Activated CD4-positive, alpha-beta memory T cell treated with anti-CD3 and anti-CD28 coated beads for 36 hours (primary cell): Measurements from ENCODE around the gene ATP4A. TPM values are rescaled to one million over a fixed set of nuclear protein-coding genes. Genes with fewer than 3 reads are reported as not detected.
A peak's percentile ranks its signal among the peaks of the same experiment; 100 is the strongest.

Experiments used
- CTCF ChIA-PET: fragments of 350-600 bp; sonication (Branson Sonifier 250); formaldehyde crosslinking; loops from one replicate; lab custom pipeline; 2021; ENCODE audit warnings: antibody characterized with exemption, inconsistent platforms; lab: Charles Lee
- POLR2A ChIA-PET: fragments of 350-600 bp; sonication (Branson Sonifier 250); formaldehyde crosslinking; loops from one replicate; lab custom pipeline; 2021; ENCODE audit warnings: antibody characterized with exemption; lab: Charles Lee
- DNase-seq: peaks from one replicate; pipeline ENCODE4 v3.0.0-alpha.2; 2020
- H3K27ac Mint-ChIP-seq: one replicate; pipeline ENCODE4 v1.8.0; 2021; ENCODE audit warnings: mixed read lengths
- H3K27me3 Mint-ChIP-seq: one replicate; pipeline ENCODE4 v1.8.0; 2021; ENCODE audit warnings: mixed read lengths
- H3K36me3 Mint-ChIP-seq: one replicate; pipeline ENCODE4 v1.8.0; 2021; ENCODE audit warnings: mixed read lengths
- H3K4me1 Mint-ChIP-seq: one replicate; pipeline ENCODE4 v1.8.0; 2021; ENCODE audit warnings: low read depth, mixed read lengths
- H3K4me3 Mint-ChIP-seq: one replicate; pipeline ENCODE4 v1.8.0; 2021; ENCODE audit warnings: mild to moderate bottlenecking, mixed read lengths
- H3K9me3 Mint-ChIP-seq: one replicate; pipeline ENCODE4 v1.8.0; 2021; ENCODE audit warnings: mixed read lengths
- intact Hi-C: fragments of 100-400 bp; cut with micrococcal nuclease; formaldehyde crosslinking; loops from one replicate; pipeline ENCODE4 v1.15.1; 2023
- total RNA-seq, 2 experiments: library from RNA; stranded (reverse); gene quantifications; one replicate each; pipeline ENCODE4 v1.2.3, GENCODE V29; 2021

Gene ATP4A
- total RNA-seq, 2 experiments from 2014 or later: not detected

DNA sequence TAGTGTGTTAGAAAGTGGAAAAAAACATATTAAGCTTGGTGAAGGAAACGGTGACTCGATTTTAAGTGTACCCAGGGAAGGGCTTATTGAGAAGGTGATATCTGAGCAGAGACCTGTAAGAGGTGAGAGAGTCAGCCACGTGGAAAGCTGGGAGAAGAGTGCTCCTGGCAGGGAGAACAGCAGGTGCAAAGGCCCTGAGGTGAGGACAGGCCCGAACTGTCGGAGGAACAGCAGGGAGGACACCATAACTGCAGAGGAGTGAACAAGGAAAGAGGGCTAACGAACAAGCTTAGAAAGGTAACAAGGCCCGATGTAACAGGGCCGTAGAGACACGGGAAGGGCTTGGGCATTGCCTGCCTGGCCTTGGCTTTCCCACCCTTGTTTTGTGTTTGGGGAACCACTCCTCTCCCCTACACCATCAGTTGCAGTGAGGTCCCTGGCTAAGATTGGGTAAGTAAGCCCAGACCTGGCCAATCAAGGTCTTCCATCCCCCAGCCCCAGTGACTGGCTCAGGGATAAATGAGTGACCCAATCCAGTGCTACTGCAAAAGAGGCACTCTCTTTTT is 7.3 kb downstream of the ATP4A start:
- CTCF ChIA-PET: interaction anchor here (1.1 to 5.2 kb wide), 4 partner anchors 7 to 61 kb away, joined by 3 to 31 read pairs (median 6); no protein-coding TSS in a partner anchor
- no peaks in the 10 kb centered on the region for H3K36me3 Mint-ChIP-seq
- POLR2A ChIA-PET: no interaction called here
- no peak overlapping the region for H3K4me3 Mint-ChIP-seq
- intact Hi-C loops: no loop called here
- peaks cover 9% of the 10 kb centered on the region for H3K4me1 Mint-ChIP-seq
- H3K9me3 Mint-ChIP-seq: no peaks in the 10 kb centered on the region
- no peak overlapping the region for H3K27ac Mint-ChIP-seq
- peaks cover 28% of the 10 kb centered on the region for H3K27me3 Mint-ChIP-seq
- DNase-seq: no peak

DNA sequence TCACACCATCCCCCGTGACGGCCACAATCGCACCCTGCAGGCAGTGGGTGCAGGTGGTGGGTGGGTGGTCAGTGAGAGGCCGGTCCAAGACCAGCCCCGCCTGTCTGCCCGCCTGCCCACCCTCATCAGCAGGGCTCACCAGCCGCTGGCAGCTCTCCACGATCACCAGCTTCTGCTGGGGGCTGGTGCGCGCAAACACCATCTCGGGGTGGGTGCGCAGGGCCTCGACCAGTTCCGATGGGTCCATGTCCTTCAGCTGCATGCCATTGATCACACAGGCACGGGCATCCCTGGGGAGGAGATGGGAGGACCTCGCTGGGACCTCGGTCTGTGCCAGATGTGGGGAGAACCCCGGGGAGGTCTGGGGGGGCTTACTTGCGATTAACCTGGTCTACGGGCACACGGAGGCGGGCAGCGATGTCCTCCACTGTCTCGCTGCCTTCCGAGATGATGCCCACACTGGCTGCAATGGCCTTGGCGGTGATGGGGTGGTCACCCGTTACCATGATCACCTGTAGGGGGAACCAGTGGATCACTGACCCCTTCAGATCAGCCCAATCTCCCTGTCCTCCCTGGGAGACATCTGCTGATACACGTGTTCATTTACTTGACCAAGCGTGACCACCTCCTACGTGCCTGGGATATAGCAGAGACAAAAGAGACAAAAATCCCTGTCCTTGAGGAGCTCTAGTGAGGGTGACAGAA is 8.0 kb downstream of the ATP4A start:
- intact Hi-C loops: no loop called here
- CTCF ChIA-PET: interaction anchor here (1.4 to 2.7 kb wide), 2 partner anchors 45 to 60 kb away, joined by 4 to 8 read pairs; no protein-coding TSS in a partner anchor

DNA sequence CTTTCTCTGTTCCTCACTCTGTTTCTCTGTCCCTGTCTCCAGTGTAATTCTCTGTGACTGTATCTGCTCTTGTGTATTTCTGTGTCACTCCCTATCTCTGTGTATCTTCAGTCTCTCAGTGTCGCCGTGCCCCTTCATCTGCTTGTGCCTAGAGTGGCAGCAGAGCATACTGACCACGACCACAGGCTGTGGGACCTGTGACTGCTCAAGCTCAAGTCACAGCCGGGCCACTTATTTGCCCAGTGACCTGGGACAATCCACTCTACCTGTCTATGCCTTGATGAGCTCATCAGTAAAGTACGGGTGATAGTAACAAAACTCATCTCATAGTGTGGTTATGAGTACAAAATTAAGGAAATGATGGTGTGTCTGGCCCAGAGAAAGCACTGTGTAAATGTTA is 9.4 kb downstream of the ATP4A start:
- peaks cover 6% of the 10 kb centered on the region for H3K36me3 Mint-ChIP-seq
- intact Hi-C loops: no loop called here
- H3K27ac Mint-ChIP-seq: no peak overlapping the region
- H3K27me3 Mint-ChIP-seq: peaks cover 9% of the 10 kb centered on the region
- no peaks in the 10 kb centered on the region for H3K9me3 Mint-ChIP-seq
- H3K4me1 Mint-ChIP-seq: peaks cover 12% of the 10 kb centered on the region
- DNase-seq: no peak
- ChIA-PET POLR2A (no interaction called here), CTCF (interaction anchor here (0.7 kb wide), 1 partner anchor 221 kb away, joined by 3 read pairs; no protein-coding TSS in a partner anchor)
- no peak overlapping the region for H3K4me3 Mint-ChIP-seq

More for the DNA sequence above, 8.0 kb downstream of the ATP4A start:
- POLR2A ChIA-PET: no interaction called here
- H3K36me3 Mint-ChIP-seq: peaks cover 2% of the 10 kb centered on the region
- peaks cover 23% of the 10 kb centered on the region for H3K27me3 Mint-ChIP-seq
- H3K27ac Mint-ChIP-seq: no peak overlapping the region
- H3K4me3 Mint-ChIP-seq: no peak overlapping the region
- no peaks in the 10 kb centered on the region for H3K9me3 Mint-ChIP-seq
- peaks cover 9% of the 10 kb centered on the region for H3K4me1 Mint-ChIP-seq
- no peak for DNase-seq

DNA sequence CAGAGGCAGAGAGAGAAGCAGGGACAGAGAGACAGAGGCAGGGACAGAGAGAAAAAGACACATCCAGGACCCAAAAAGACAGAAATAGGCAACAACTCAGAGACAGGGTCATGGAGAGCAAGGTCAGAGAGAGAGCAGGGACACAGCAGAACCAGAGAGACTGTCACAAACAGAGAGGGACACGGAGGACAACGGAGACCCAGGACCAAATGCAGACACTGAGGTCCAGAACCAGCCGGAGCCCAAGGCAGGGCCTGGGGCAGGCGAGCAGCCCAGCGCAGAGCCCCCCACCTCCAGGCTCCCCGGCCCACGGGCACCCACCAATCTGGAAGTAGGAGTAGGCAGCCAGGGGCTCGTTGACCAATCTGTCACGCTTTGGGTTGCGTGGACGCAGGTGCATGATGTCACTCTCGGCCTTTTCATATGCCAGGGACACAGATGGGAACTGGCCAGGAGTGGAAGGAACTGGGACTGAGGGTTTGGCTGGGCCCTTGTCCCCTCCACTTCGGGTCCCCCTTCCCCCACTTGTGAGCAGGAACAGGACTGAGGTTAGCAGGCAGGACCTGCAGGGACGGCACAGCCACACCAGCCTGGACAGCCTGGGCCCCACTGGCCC is 10.0 kb downstream of the ATP4A start:
- intact Hi-C loops: no loop called here
- CTCF ChIA-PET: interaction anchor here (0.7 kb wide), 1 partner anchor 221 kb away, joined by 3 read pairs; no protein-coding TSS in a partner anchor

DNA sequence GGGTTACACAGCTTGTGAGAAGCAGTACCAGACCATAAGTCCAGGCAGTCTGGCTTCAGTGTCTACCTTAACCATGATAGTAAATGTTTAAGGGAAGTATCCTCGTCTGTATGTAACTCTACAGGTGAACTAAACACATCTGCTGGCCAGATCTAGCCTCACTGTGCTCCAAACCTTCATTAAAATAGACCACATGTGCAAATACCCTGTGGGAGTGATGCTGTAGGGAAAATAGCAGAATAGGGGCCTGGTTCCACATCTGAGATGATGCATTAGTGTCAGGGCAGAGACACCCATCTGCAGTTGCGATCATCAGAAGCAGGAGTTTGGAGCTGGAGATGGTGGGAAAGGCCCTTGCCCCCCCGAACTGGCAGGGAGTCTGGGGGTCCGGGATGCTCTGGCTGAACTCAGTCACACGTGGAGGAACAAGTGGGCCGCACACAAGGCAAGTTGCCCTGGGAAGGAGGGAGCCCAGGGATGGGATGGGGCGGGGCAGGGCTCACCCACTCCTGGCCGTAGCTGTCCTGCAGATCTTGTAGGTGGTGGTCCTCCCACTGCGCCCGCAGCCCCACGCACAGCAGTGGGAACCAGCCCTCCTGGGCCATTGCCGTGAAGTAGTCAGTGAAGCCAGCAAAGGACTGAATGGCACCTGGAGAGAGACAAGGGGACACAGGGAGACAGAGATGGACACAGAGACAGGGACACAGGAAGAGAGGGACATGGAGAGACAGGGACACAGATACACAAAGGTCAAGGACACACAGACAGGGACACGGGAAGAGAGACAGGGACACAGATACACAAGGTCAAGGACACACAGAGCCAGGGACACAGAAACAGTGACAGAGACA is 10.7 kb downstream of the ATP4A start:
- no peak for DNase-seq
- Mint-ChIP-seq H3K27me3 (peaks cover 3% of the 10 kb centered on the region), H3K4me1 (peaks cover 14% of the 10 kb centered on the region), H3K27ac (no peak overlapping the region), H3K9me3 (no peaks in the 10 kb centered on the region), H3K4me3 (no peak overlapping the region), H3K36me3 (peaks cover 12% of the 10 kb centered on the region)
- intact Hi-C loops: no loop called here
- CTCF ChIA-PET: no interaction called here
- POLR2A ChIA-PET: no interaction called here

More for the DNA sequence above, 10.0 kb downstream of the ATP4A start:
- no peak for DNase-seq
- Mint-ChIP-seq H3K9me3 (no peaks in the 10 kb centered on the region), H3K4me3 (no peak overlapping the region), H3K27me3 (peaks cover 5% of the 10 kb centered on the region), H3K27ac (no peak overlapping the region), H3K36me3 (peaks cover 8% of the 10 kb centered on the region), H3K4me1 (peaks cover 14% of the 10 kb centered on the region)
- POLR2A ChIA-PET: no interaction called here

DNA sequence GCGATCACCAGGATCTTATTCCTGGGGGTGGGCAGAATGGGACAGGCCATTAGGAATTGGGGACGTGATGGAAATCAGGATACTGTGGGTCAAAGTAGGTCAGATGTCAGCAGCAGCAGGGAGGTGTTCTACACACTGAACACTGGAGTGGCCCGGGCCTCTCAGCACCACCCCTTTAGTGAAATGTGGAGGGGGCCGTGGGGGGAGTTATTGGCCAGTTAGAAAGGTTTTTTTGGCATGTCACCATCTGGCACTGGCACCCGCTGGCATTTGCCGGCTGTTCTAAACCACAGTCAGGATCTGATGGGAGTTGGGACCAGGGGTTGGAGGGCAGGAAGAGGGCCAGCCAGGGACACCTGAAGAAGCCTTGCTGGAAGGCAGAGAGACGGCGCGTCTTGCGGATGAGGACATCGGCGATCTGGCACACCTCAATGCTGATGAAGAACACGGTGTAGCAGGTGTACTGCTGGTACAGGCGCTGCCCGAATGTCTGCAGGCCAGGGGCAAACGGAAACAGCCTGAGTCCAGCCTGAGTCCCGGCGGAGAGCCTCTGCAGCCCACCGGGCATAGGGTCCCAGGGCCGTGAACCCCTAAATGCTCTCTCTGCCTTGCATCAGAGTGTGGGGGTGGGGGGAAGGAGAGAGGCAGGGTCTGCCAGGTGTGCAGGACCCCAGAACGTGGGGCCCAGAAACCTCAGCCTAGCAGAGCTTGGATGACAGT is 12.2 kb downstream of the ATP4A start:
- Mint-ChIP-seq H3K27me3 (no peaks in the 10 kb centered on the region), H3K27ac (no peak overlapping the region), H3K4me1 (peaks cover 24% of the 10 kb centered on the region), H3K4me3 (no peak overlapping the region), H3K9me3 (no peaks in the 10 kb centered on the region), H3K36me3 (peaks cover 21% of the 10 kb centered on the region)
- intact Hi-C loops: no loop called here
- ChIA-PET POLR2A (no interaction called here), CTCF (interaction anchor here (1.0 kb wide), 1 partner anchor 15 kb away, joined by 3 read pairs; no protein-coding TSS in a partner anchor)
- no peak for DNase-seq

DNA sequence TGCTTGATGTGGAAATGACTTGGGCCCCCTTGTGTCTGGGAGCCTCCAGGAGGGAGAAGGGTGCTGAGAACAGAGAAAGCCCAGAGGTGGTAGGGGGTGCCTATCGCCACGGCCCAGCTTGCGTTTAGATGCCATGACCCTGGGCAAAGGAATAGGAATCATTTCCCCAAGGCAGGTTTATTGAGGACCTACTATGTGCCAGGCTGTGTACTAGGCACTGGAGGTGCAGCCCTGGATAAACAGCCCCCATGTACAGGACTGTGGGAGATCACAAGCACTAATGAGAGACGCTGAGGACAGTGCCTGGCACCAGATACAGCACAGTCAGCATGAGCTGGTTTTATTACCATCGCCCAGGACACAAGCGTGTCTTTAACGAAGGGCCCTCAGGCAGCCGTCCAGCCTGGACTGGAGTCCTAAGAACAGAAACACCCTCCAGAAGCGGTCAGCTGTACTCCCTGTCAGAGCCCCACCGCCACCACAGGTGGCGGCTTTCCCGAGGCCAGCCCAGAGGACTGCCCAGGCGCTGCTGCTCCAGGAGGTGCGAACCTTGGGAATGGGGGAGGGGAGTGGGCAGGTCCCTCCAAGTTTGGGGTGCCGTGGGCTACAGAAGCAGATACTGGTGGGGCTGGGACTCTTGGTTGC is 13.5 kb downstream of the ATP4A start:
- no peak overlapping the region for H3K27ac Mint-ChIP-seq

DNA sequence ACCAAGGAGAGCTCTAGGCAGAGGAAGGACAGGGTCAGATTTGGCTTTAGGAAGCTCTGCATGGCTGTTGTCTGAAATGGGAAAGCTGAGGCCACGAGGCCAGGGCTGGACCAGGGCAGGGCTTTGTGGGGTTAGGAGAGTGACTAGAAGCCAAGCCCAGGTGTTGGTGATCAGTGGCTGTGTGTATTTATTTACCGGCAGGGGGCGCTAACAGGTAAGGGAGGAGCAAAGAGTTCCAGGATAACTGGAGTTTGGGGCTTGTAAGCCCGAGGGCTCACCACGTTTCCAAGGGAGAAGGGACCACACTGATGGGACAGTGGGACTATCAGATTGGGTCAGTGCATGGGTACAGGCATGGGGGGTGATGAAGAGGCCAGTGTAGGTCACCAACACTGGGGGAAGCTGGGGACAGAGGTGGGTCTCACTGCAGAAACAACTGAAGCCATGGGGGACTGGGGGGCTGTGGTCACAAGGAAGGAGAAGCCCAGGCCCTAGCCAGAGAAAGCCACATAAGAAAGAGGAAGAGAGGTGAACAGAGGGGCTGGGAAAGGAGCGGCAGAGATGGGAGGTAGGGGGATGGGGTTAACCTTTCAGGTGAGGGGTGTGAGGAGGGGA is 14.2 kb downstream of the ATP4A start:
- H3K9me3 Mint-ChIP-seq: no peaks in the 10 kb centered on the region
- no peak overlapping the region for H3K27ac Mint-ChIP-seq
- no peak overlapping the region for H3K4me3 Mint-ChIP-seq
- H3K4me1 Mint-ChIP-seq: peaks cover 33% of the 10 kb centered on the region
- H3K36me3 Mint-ChIP-seq: peaks cover 23% of the 10 kb centered on the region
- ChIA-PET CTCF (interaction anchor here (0.6 to 3.8 kb wide), 21 partner anchors 9 to 408 kb away, joined by 3 to 34 read pairs (median 6); partner anchors contain the start of genes COX6B1 and HAUS5), POLR2A (no interaction called here)
- H3K27me3 Mint-ChIP-seq: no peaks in the 10 kb centered on the region
- intact Hi-C loops: loop anchor here (2.0 to 5.0 kb wide), 5 partner anchors 37 to 202 kb away; partner anchors contain the start of genes DMKN, FFAR1, HAUS5 and LIN37
- DNase-seq: peak; percentile 65

More for the DNA sequence above, 13.5 kb downstream of the ATP4A start:
- H3K4me1 Mint-ChIP-seq: peaks cover 26% of the 10 kb centered on the region
- ChIA-PET POLR2A (no interaction called here), CTCF (interaction anchor here (0.9 to 3.8 kb wide), 4 partner anchors 9 to 48 kb away, joined by 4 to 34 read pairs (median 20); no protein-coding TSS in a partner anchor)
- H3K4me3 Mint-ChIP-seq: no peak overlapping the region
- intact Hi-C loops: loop anchor here (2.0 to 5.0 kb wide), 5 partner anchors 38 to 203 kb away; partner anchors contain the start of genes DMKN, FFAR1, HAUS5 and LIN37
- no peaks in the 10 kb centered on the region for H3K27me3 Mint-ChIP-seq
- H3K9me3 Mint-ChIP-seq: no peaks in the 10 kb centered on the region
- H3K36me3 Mint-ChIP-seq: peaks cover 23% of the 10 kb centered on the region
- DNase-seq: no peak

DNA sequence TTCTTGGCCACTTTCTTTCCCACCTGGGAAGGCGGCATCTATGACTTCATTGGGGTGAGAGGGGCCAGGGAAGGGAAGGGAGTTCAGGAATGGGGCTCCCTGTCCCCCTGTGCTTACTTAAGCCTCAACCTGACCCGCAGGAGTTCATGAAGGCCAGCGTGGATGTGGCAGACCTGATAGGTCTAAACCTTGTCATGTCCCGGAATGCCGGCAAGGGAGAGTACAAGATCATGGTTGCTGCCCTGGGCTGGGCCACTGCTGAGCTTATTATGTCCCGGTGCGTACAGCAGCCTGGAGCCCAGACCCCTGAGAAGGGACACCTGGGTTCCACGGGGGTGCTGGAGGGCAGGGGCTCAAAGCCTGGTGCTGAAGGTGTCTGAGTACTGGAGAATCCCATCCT is 16.9 kb downstream of the ATP4A start:
- ChIA-PET POLR2A (no interaction called here), CTCF (interaction anchor here (0.9 to 3.8 kb wide), 2 partner anchors 44 to 202 kb away, joined by 3 to 34 read pairs; partner anchors contain the start of gene LIN37)
- no peaks in the 10 kb centered on the region for H3K27me3 Mint-ChIP-seq

DNA sequence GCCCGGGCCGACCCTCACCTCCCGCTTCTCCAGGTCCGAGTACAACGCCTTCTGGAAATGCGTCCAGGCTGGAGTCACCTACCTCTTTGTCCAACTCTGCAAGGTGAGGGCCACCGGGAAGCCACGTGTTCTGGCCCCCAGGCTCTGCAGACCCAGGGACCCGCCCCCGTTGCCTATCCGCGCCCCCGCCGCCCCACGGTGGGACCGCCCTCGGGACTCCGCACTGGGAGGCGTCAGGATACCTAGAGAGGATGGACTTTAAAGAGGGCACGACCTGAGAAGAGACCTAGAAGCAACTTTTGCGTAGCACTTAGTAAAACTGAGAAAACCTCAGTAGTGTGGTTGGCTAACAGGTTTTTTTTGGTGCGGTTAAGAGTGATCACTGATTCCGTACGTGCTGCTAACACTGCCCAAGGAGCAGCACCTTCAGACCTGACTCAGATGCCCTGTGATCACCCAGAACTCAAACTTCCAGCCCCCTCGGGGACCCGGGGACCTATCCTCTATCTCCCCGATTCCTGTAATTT is 17.5 kb downstream of the ATP4A start:
- no peaks in the 10 kb centered on the region for H3K9me3 Mint-ChIP-seq
- intact Hi-C loops: loop anchor here (1.0 to 5.0 kb wide), 8 partner anchors 34 to 201 kb away; partner anchors contain the start of genes DMKN, FFAR1, HAUS5 and LIN37
- peak overlapping the region; percentile 93 for H3K4me3 Mint-ChIP-seq
- H3K4me1 Mint-ChIP-seq: peaks cover 35% of the 10 kb centered on the region
- peak overlapping the region; percentile 91 for H3K27ac Mint-ChIP-seq
- peak; percentile 81 for DNase-seq
- CTCF ChIA-PET: interaction anchor here (3.8 kb wide), 1 partner anchor 45 kb away, joined by 34 read pairs; no protein-coding TSS in a partner anchor
- H3K36me3 Mint-ChIP-seq: peaks cover 27% of the 10 kb centered on the region
- POLR2A ChIA-PET: no interaction called here
- H3K27me3 Mint-ChIP-seq: no peaks in the 10 kb centered on the region

More for the DNA sequence above, 16.9 kb downstream of the ATP4A start:
- H3K4me1 Mint-ChIP-seq: peaks cover 35% of the 10 kb centered on the region
- H3K36me3 Mint-ChIP-seq: peaks cover 27% of the 10 kb centered on the region
- peak overlapping the region; percentile 91 for H3K27ac Mint-ChIP-seq
- intact Hi-C loops: loop anchor here (1.0 to 5.0 kb wide), 8 partner anchors 34 to 201 kb away; partner anchors contain the start of genes DMKN, FFAR1, HAUS5 and LIN37
- no peaks in the 10 kb centered on the region for H3K9me3 Mint-ChIP-seq
- H3K4me3 Mint-ChIP-seq: peak overlapping the region; percentile 93
- DNase-seq: no peak
